IMR-90 (cell line): ENCODE data around the gene RNASE2. TPM values are rescaled to one million over a fixed set of nuclear protein-coding genes. Genes with fewer than 3 reads are reported as not detected.

Experiments used
- ATAC-seq: fragments of 200-7000 bp; cut with Tn5 transposase; 2 replicates; pipeline ENCODE4 v1.9.1; 2020; ENCODE audit warnings: low read depth, mild to moderate bottlenecking, moderate library complexity
- BruUV-seq: library from RNA; stranded (reverse); fragments of 400-500 nt; replicated peaks from 2 replicates; lab custom pipeline; 2021; lab: Mats Ljungman, UMichigan
- CTCF ChIA-PET: fragments of 300-600 bp; formaldehyde crosslinking; extraction: SDS; loops from one replicate; lab custom pipeline; 2021; ENCODE audit warnings: antibody characterized with exemption; lab: Yijun Ruan, JAX
- POLR2A ChIA-PET: fragments of 300-600 bp; sonication (Branson Sonifier 250); formaldehyde crosslinking; loops from one replicate; lab custom pipeline; 2022; ENCODE audit warnings: antibody characterized with exemption; ENCODE audit not compliant: unreplicated experiment; lab: Charles Lee
- DNase-seq: peaks from one replicate; pipeline ENCODE4 v3.0.0; 2013
- H2AFZ ChIP-seq: replicated peaks from 2 replicates; pipeline ENCODE3; 2013; ENCODE audit warnings: low read length, mild to moderate bottlenecking; ENCODE audit not compliant: poor library complexity
- H2AK5ac ChIP-seq: 2 replicates; pipeline ENCODE4 v1.6.1; 2013; ENCODE audit warnings: low read depth, low read length, inconsistent platforms
- H2AK9ac ChIP-seq: replicated peaks from 2 replicates; pipeline ENCODE3; 2013; ENCODE audit warnings: mild to moderate bottlenecking, low read depth, low read length, moderate library complexity; ENCODE audit not compliant: poor library complexity
- H2BK120ac ChIP-seq: 2 replicates; pipeline ENCODE4 v1.6.1; 2013; ENCODE audit warnings: low read depth, low read length, inconsistent platforms
- H2BK15ac ChIP-seq: 3 replicates; pipeline ENCODE4 v1.6.1; 2013; ENCODE audit warnings: low read depth, low read length, inconsistent platforms
- H2BK20ac ChIP-seq: 2 replicates; pipeline ENCODE4 v1.6.1; 2013; ENCODE audit warnings: low read depth, mild to moderate bottlenecking, inconsistent platforms, low read length, moderate library complexity
- H2BK5ac ChIP-seq: 2 replicates; pipeline ENCODE4 v1.6.1; 2013; ENCODE audit warnings: mild to moderate bottlenecking, low read depth, low read length, inconsistent platforms; ENCODE audit not compliant: poor library complexity, severe bottlenecking
- H3K14ac ChIP-seq: replicated peaks from 2 replicates; pipeline ENCODE4 v1.6.1; 2013; ENCODE audit warnings: low read depth, low read length, inconsistent platforms
- H3K18ac ChIP-seq: 2 replicates; pipeline ENCODE4 v1.6.1; 2013; ENCODE audit warnings: low read depth, low read length, control low read depth
- H3K23ac ChIP-seq: 2 replicates; pipeline ENCODE4 v1.6.1; 2013; ENCODE audit warnings: low read depth, low read length, inconsistent platforms
- H3K27ac ChIP-seq: 2 replicates; pipeline ENCODE4 v1.5.1; 2013; ENCODE audit warnings: mild to moderate bottlenecking, control low read depth, low read length; ENCODE audit not compliant: insufficient read depth
- H3K27me3 ChIP-seq: 2 replicates; pipeline ENCODE4 v1.6.1; 2013; ENCODE audit warnings: low read length; ENCODE audit not compliant: control insufficient read depth, insufficient read depth
- H3K36me3 ChIP-seq: 2 replicates; pipeline ENCODE4 v1.6.1; 2013; ENCODE audit warnings: low read length, mixed read lengths; ENCODE audit not compliant: control insufficient read depth, insufficient read depth
- H3K4ac ChIP-seq: 2 replicates; pipeline ENCODE4 v1.6.1; 2013; ENCODE audit warnings: low read depth, low read length, inconsistent platforms
- H3K4me1 ChIP-seq: 2 replicates; pipeline ENCODE4 v1.6.1; 2013; ENCODE audit warnings: low read length, mixed read lengths; ENCODE audit not compliant: control insufficient read depth, insufficient read depth
- H3K4me2 ChIP-seq: 2 replicates; pipeline ENCODE4 v1.6.1; 2013; ENCODE audit warnings: low read depth, mild to moderate bottlenecking, control low read depth, low read length, moderate library complexity
- H3K4me3 ChIP-seq: 2 replicates; pipeline ENCODE4 v1.5.1; 2013; ENCODE audit warnings: low read depth, mild to moderate bottlenecking, control low read depth, low read length, moderate library complexity; ENCODE audit not compliant: insufficient read depth
- H3K56ac ChIP-seq: 2 replicates; pipeline ENCODE4 v1.6.1; 2013; ENCODE audit warnings: low read length, inconsistent platforms; ENCODE audit not compliant: insufficient read depth; ENCODE audit errors: extremely low read depth
- H3K79me1 ChIP-seq, 2 experiments: 2 replicates each; pipeline ENCODE4 v1.6.1; 2013; ENCODE audit warnings: low read length in 2 of 2, inconsistent platforms in 1 of 2, low read depth in 1 of 2
- H3K9ac ChIP-seq: 2 replicates; pipeline ENCODE4 v1.6.1; 2013; ENCODE audit warnings: low read depth, low read length, control low read depth
- H3K9me1 ChIP-seq: 2 replicates; pipeline ENCODE4 v1.6.1; 2013; ENCODE audit warnings: low read length, inconsistent platforms; ENCODE audit not compliant: insufficient read depth
- H3K9me3 ChIP-seq: 2 replicates; pipeline ENCODE4 v1.6.1; 2013; ENCODE audit warnings: low read length; ENCODE audit not compliant: control insufficient read depth, insufficient read depth
- H4K20me1 ChIP-seq: 2 replicates; pipeline ENCODE4 v1.6.1; 2013; ENCODE audit warnings: low read length, inconsistent platforms; ENCODE audit not compliant: insufficient read depth
- H4K5ac ChIP-seq: 2 replicates; pipeline ENCODE4 v1.6.1; 2013; ENCODE audit warnings: mild to moderate bottlenecking, low read depth, low read length, control low read depth
- H4K8ac ChIP-seq, 2 experiments: 2 replicates each; pipeline ENCODE4 v1.6.1; 2013; ENCODE audit warnings: low read depth in 2 of 2, low read length in 2 of 2, control low read depth in 1 of 2, inconsistent platforms in 1 of 2
- H4K91ac ChIP-seq: 2 replicates; pipeline ENCODE4 v1.6.1; 2013; ENCODE audit warnings: low read depth, low read length, inconsistent platforms; ENCODE audit not compliant: insufficient read depth
- BHLHE40 ChIP-seq: fragments of 150-350 bp; IDR thresholded peaks from 2 replicates; pipeline ENCODE4 v1.6.1; 2016; ENCODE audit warnings: mild to moderate bottlenecking, low read depth, low read length
- CEBPB ChIP-seq: IDR thresholded peaks from 2 replicates; pipeline ENCODE4 v1.6.1; 2012; ENCODE audit warnings: low read depth, low read length, improper control_type of control experiment
- CHD1 ChIP-seq: IDR thresholded peaks from 2 replicates; pipeline ENCODE4 v1.6.1; 2012; ENCODE audit warnings: low read depth, low read length, improper control_type of control experiment
- FOS ChIP-seq: fragments of 150-350 bp; IDR thresholded peaks from 2 replicates; pipeline ENCODE4 v1.6.1; 2016; ENCODE audit warnings: low read depth, low read length
- MAFK ChIP-seq: IDR thresholded peaks from 2 replicates; pipeline ENCODE4 v1.6.1; 2012; ENCODE audit warnings: low read depth, low read length, improper control_type of control experiment
- MAZ ChIP-seq: IDR thresholded peaks from 2 replicates; pipeline ENCODE4 v1.6.1; 2012; ENCODE audit warnings: low read depth, mild to moderate bottlenecking, low read length, improper control_type of control experiment, moderate library complexity, borderline replicate concordance
- MXI1 ChIP-seq: IDR thresholded peaks from 2 replicates; pipeline ENCODE4 v1.6.1; 2012; ENCODE audit warnings: low read depth, mild to moderate bottlenecking, low read length, moderate library complexity, borderline replicate concordance
- NFE2L2 ChIP-seq: fragments of 150-350 bp; IDR thresholded peaks from 2 replicates; pipeline ENCODE4 v1.6.1; 2016; ENCODE audit warnings: low read depth, mild to moderate bottlenecking, low read length
- POLR2A ChIP-seq: IDR thresholded peaks from 2 replicates; pipeline ENCODE4 v1.6.1; 2012; ENCODE audit warnings: mild to moderate bottlenecking, low read depth, low read length
- RAD21 ChIP-seq: IDR thresholded peaks from 2 replicates; pipeline ENCODE4 v1.6.1; 2012; ENCODE audit warnings: low read length, improper control_type of control experiment
- RCOR1 ChIP-seq: IDR thresholded peaks from 2 replicates; pipeline ENCODE4 v1.6.1; 2012; ENCODE audit warnings: mild to moderate bottlenecking, low read length, improper control_type of control experiment; ENCODE audit not compliant: insufficient replicate concordance
- RFX5 ChIP-seq: IDR thresholded peaks from 2 replicates; pipeline ENCODE4 v1.8.0; 2012; ENCODE audit warnings: low read depth, mild to moderate bottlenecking, low read length, moderate library complexity
- SMC3 ChIP-seq: fragments of 150-350 bp; IDR thresholded peaks from 2 replicates; pipeline ENCODE4 v1.6.1; 2016; ENCODE audit warnings: low read depth, mild to moderate bottlenecking, antibody characterized with exemption, low read length, moderate library complexity
- WGBS, 2 experiments: methylation state at CpG; one replicate each; pipeline versions ENCODE4 v1.1.5 to v1.1.7; 2013; ENCODE audit warnings: missing lambda C conversion rate in 2 of 2; ENCODE audit not compliant: insufficient read length in 1 of 2; ENCODE audit errors: extremely low coverage in 2 of 2; 5-methylcytosine and 5-hydroxymethylcytosine counted together
- dilution Hi-C: fragments of 300-500 bp; cut with HindIII; formaldehyde crosslinking; loops from one replicate; pipeline ENCODE4 v1.14.3; 2018; ENCODE audit warnings: low sequenced_read_pairs; ENCODE audit not compliant: unreplicated experiment
- in situ Hi-C: fragments of 300-500 bp; cut with MboI; formaldehyde crosslinking; loops from 3 replicates; pipeline ENCODE4 v1.14.3; 2019; ENCODE audit warnings: low sequenced_read_pairs, inconsistent platforms, mixed read lengths
- intact Hi-C: fragments of 100-400 bp; cut with micrococcal nuclease; formaldehyde crosslinking; loops from 2 replicates; pipeline ENCODE4 v1.10.0; 2022
- polyA plus RNA-seq, 3 experiments: library from polyadenylated mRNA; depleted of rRNA; stranded (reverse); fragments of >200 nt; gene quantifications; 2 replicates each; pipeline ENCODE4 v1.2.3, GENCODE V29; 2012; ENCODE audit warnings: low replicate concordance in 1 of 3
- total RNA-seq: library from RNA; depleted of rRNA; stranded (reverse); fragments of >200 nt; gene quantifications from 2 replicates; pipeline ENCODE4 v1.2.3, GENCODE V29; 2012
- TF ChIP-seq, protein P1 (sequence below): conservative IDR thresholded peaks from 2 replicates; pipeline ENCODE4 v1.5.1; 2012; ENCODE audit warnings: mild to moderate bottlenecking, low read depth, low read length, improper control_type of control experiment
- TF ChIP-seq, protein P2 (sequence below): fragments of 150-350 bp; IDR thresholded peaks from 2 replicates; pipeline ENCODE4 v1.6.1; 2016; ENCODE audit warnings: low read depth, mild to moderate bottlenecking, low read length, moderate library complexity, borderline replicate concordance
- TF ChIP-seq, protein P3 (sequence below): fragments of 150-350 bp; IDR thresholded peaks from 2 replicates; pipeline ENCODE4 v1.6.1; 2017; ENCODE audit warnings: mild to moderate bottlenecking, antibody characterized with exemption, low read length, low read depth

Gene RNASE2
- total and polyA plus RNA-seq, 2 of the 4 experiments (the other 2 are of a cell fraction), result not detected

DNA sequence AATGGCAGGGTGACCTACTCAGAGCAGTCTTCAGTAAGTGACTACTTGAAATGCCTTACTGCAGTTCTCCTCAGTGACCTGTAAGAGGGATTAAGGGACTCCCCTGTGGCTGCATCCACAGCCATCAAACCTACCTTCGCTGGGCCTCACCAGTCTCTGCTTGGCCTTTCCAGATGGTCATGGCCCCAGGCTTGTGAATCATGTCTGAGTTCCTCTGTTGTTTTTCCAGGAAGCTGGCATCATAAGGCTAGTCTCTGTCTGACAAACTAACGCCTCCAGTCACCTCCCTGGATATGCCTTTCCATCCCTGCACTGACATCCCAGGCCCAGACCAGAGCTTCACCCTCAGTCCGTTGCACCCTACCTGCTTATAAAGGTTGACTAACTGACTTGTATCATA is 14.0 kb downstream of the RNASE2 start:
- no peaks in the 10 kb centered on the region for H3K36me3 ChIP-seq
- peaks cover 16% of the 10 kb centered on the region for H3K27me3 ChIP-seq
- no peak overlapping the region for H2BK120ac ChIP-seq
- ATAC-seq (no peak), DNase-seq (no peak)
- H4K91ac ChIP-seq, result no peak overlapping the region
- H3K79me1 ChIP-seq, result no peaks in the 10 kb centered on the region
- no peak overlapping the region for H3K4ac ChIP-seq
- peaks cover 5% of the 10 kb centered on the region; the same call in 1 of the 2 replicates for H3K4me1 ChIP-seq
- H2BK15ac ChIP-seq, result no peak overlapping the region
- dilution Hi-C loops, result no loop called here
- H2AK5ac ChIP-seq, result no peak overlapping the region
- no peak overlapping the region for H2BK20ac ChIP-seq
- no peak overlapping the region for H3K56ac ChIP-seq
- ChIA-PET POLR2A (no interaction called here), CTCF (interaction anchor here (1.5 kb wide), 1 partner anchor 14 kb away, joined by 5 read pairs; no protein-coding TSS in a partner anchor)
- H3K14ac ChIP-seq, result no peak overlapping the region
- no peak overlapping the region for H4K8ac ChIP-seq
- in situ Hi-C loops, result loop anchor here (10.0 kb wide), 1 partner anchor 275 kb away; no protein-coding TSS in a partner anchor
- intact Hi-C loops, result no loop called here
- peaks cover 4% of the 10 kb centered on the region; the same call in 1 of the 2 replicates for H3K9me1 ChIP-seq
- no peak overlapping the region for H2AK9ac ChIP-seq
- H4K20me1 ChIP-seq, result no peaks in the 10 kb centered on the region
- no peak overlapping the region for H3K4me2 ChIP-seq
- no peak overlapping the region for H3K4me3 ChIP-seq
- TF ChIP-seq BHLHE40 (no peak), FOS (no peak), RCOR1 (no peak), MXI1 (no peak), MAFK (no peak), SMC3 (no peak), NFE2L2 (no peak), RFX5 (no peak), POLR2A (no peak), RAD21 (no peak), MAZ (no peak), CHD1 (no peak), CEBPB (no peak)
- TF ChIP-seq, protein P1, sequence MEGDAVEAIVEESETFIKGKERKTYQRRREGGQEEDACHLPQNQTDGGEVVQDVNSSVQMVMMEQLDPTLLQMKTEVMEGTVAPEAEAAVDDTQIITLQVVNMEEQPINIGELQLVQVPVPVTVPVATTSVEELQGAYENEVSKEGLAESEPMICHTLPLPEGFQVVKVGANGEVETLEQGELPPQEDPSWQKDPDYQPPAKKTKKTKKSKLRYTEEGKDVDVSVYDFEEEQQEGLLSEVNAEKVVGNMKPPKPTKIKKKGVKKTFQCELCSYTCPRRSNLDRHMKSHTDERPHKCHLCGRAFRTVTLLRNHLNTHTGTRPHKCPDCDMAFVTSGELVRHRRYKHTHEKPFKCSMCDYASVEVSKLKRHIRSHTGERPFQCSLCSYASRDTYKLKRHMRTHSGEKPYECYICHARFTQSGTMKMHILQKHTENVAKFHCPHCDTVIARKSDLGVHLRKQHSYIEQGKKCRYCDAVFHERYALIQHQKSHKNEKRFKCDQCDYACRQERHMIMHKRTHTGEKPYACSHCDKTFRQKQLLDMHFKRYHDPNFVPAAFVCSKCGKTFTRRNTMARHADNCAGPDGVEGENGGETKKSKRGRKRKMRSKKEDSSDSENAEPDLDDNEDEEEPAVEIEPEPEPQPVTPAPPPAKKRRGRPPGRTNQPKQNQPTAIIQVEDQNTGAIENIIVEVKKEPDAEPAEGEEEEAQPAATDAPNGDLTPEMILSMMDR, result no peak
- TF ChIP-seq, protein P2, sequence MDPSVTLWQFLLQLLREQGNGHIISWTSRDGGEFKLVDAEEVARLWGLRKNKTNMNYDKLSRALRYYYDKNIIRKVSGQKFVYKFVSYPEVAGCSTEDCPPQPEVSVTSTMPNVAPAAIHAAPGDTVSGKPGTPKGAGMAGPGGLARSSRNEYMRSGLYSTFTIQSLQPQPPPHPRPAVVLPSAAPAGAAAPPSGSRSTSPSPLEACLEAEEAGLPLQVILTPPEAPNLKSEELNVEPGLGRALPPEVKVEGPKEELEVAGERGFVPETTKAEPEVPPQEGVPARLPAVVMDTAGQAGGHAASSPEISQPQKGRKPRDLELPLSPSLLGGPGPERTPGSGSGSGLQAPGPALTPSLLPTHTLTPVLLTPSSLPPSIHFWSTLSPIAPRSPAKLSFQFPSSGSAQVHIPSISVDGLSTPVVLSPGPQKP, result no peak
- TF ChIP-seq, protein P3, sequence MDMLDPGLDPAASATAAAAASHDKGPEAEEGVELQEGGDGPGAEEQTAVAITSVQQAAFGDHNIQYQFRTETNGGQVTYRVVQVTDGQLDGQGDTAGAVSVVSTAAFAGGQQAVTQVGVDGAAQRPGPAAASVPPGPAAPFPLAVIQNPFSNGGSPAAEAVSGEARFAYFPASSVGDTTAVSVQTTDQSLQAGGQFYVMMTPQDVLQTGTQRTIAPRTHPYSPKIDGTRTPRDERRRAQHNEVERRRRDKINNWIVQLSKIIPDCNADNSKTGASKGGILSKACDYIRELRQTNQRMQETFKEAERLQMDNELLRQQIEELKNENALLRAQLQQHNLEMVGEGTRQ, result no peak
- H2BK5ac ChIP-seq, result no peak overlapping the region
- no TSS peak for BruUV-seq
- no peak overlapping the region for H3K27ac ChIP-seq
- H3K18ac ChIP-seq, result no peak overlapping the region
- 100% methylated on average over 1 of the region's 3 CpGs; no CpG with 5 or more reads in 1 of the 2 experiments for WGBS, 2 experiments
- no peak overlapping the region for H4K5ac ChIP-seq
- H3K9ac ChIP-seq, result no peak overlapping the region
- H3K9me3 ChIP-seq, result no peaks in the 10 kb centered on the region
- no peak overlapping the region for H3K23ac ChIP-seq
- no peak overlapping the region for H2AFZ ChIP-seq
